ENCODE data around the gene KDM3A. TPM values are rescaled to one million over a fixed set of nuclear protein-coding genes. Genes with fewer than 3 reads are reported as not detected.

Gene KDM3A
- total RNA-seq, 2 donors from 2014 or later = 86.5 to 204 TPM

- Mint-ChIP-seq H3K27ac (no peak overlapping the region), H3K4me3 (no peak overlapping the region), H3K4me1 (no peaks in the 10 kb centered on the region), H3K9me3 (no peaks in the 10 kb centered on the region), H3K36me3 (ENCODE audit: low read depth) (peaks cover 81% of the 10 kb centered on the region), H3K27me3 (no peaks in the 10 kb centered on the region)
- ATAC-seq (replicated peaks) = no peak
Measured at GRCh38 chr2:86507600-86507999, 66.4 kb downstream of the KDM3A start.

GRCh38 chr2:86510436-86510933, 69.3 kb downstream of the KDM3A start:
- no peaks in the 10 kb centered on the region for H3K9me3 Mint-ChIP-seq
- H3K4me1 Mint-ChIP-seq = no peaks in the 10 kb centered on the region
- H3K36me3 Mint-ChIP-seq (ENCODE audit: low read depth) = peaks cover 52% of the 10 kb centered on the region
- H3K4me3 Mint-ChIP-seq = no peak overlapping the region
- ATAC-seq (replicated peaks) = no peak
- H3K27me3 Mint-ChIP-seq = no peaks in the 10 kb centered on the region
- no peak overlapping the region for H3K27ac Mint-ChIP-seq

GRCh38 chr2:86512034-86512433, 70.9 kb downstream of the KDM3A start:
- no peak for ATAC-seq (replicated peaks)
- Mint-ChIP-seq H3K4me3 (no peak overlapping the region), H3K27me3 (no peaks in the 10 kb centered on the region), H3K4me1 (no peaks in the 10 kb centered on the region), H3K9me3 (no peaks in the 10 kb centered on the region), H3K36me3 (ENCODE audit: low read depth) (peaks cover 37% of the 10 kb centered on the region), H3K27ac (no peak overlapping the region)

- no peaks in the 10 kb centered on the region for H3K27me3 Mint-ChIP-seq
- peaks cover 28% of the 10 kb centered on the region for H3K36me3 Mint-ChIP-seq (ENCODE audit: low read depth)
- H3K4me1 Mint-ChIP-seq = no peaks in the 10 kb centered on the region
- no peaks in the 10 kb centered on the region for H3K9me3 Mint-ChIP-seq
- no peak for ATAC-seq (replicated peaks)
- no peak overlapping the region for H3K27ac Mint-ChIP-seq
- H3K4me3 Mint-ChIP-seq = no peak overlapping the region
Measured at GRCh38 chr2:86512892-86513291, 71.7 kb downstream of the KDM3A start.

GRCh38 chr2:86513948-86514660, 72.9 kb downstream of the KDM3A start:
- Mint-ChIP-seq H3K36me3 (ENCODE audit: low read depth) (peaks cover 16% of the 10 kb centered on the region), H3K27ac (no peak overlapping the region), H3K4me3 (no peak overlapping the region), H3K27me3 (no peaks in the 10 kb centered on the region), H3K4me1 (no peaks in the 10 kb centered on the region), H3K9me3 (no peaks in the 10 kb centered on the region)
- ATAC-seq (replicated peaks) = no peak

GRCh38 chr2:86518481-86518880, 77.3 kb downstream of the KDM3A start:
- Mint-ChIP-seq H3K36me3 (ENCODE audit: low read depth) (no peaks in the 10 kb centered on the region), H3K4me3 (no peak overlapping the region), H3K27ac (no peak overlapping the region), H3K4me1 (no peaks in the 10 kb centered on the region), H3K9me3 (peaks cover 6% of the 10 kb centered on the region), H3K27me3 (no peaks in the 10 kb centered on the region)
- ATAC-seq (replicated peaks) = no peak

- no peak overlapping the region for H3K27ac Mint-ChIP-seq
- no peaks in the 10 kb centered on the region for H3K36me3 Mint-ChIP-seq (ENCODE audit: low read depth)
- no peak for ATAC-seq (replicated peaks)
- H3K4me1 Mint-ChIP-seq = no peaks in the 10 kb centered on the region
- H3K4me3 Mint-ChIP-seq = no peak overlapping the region
- no peaks in the 10 kb centered on the region for H3K27me3 Mint-ChIP-seq
- peaks cover 6% of the 10 kb centered on the region for H3K9me3 Mint-ChIP-seq
Measured at GRCh38 chr2:86519349-86519748, 78.2 kb downstream of the KDM3A start.

GRCh38 chr2:86520153-86520552, 79.0 kb downstream of the KDM3A start:
- Mint-ChIP-seq H3K27ac (no peak overlapping the region), H3K36me3 (ENCODE audit: low read depth) (peaks cover 2% of the 10 kb centered on the region), H3K4me1 (no peaks in the 10 kb centered on the region), H3K27me3 (no peaks in the 10 kb centered on the region), H3K9me3 (peaks cover 6% of the 10 kb centered on the region), H3K4me3 (no peak overlapping the region)
- no peak for ATAC-seq (replicated peaks)

- Mint-ChIP-seq H3K9me3 (peaks cover 6% of the 10 kb centered on the region), H3K4me3 (no peak overlapping the region), H3K27ac (no peak overlapping the region), H3K4me1 (no peaks in the 10 kb centered on the region), H3K27me3 (no peaks in the 10 kb centered on the region), H3K36me3 (ENCODE audit: low read depth) (peaks cover 19% of the 10 kb centered on the region)
- ATAC-seq (replicated peaks) = no peak
Measured at GRCh38 chr2:86521922-86522321, 80.8 kb downstream of the KDM3A start.

GRCh38 chr2:86522711-86523110, 81.5 kb downstream of the KDM3A start:
- Mint-ChIP-seq H3K27me3 (no peaks in the 10 kb centered on the region), H3K4me3 (no peak overlapping the region), H3K27ac (no peak overlapping the region), H3K4me1 (no peaks in the 10 kb centered on the region), H3K9me3 (peaks cover 6% of the 10 kb centered on the region), H3K36me3 (ENCODE audit: low read depth) (peaks cover 26% of the 10 kb centered on the region)
- no peak for ATAC-seq (replicated peaks)

GRCh38 chr2:86523491-86523890, 82.3 kb downstream of the KDM3A start:
- Mint-ChIP-seq H3K4me3 (no peak overlapping the region), H3K4me1 (no peaks in the 10 kb centered on the region), H3K9me3 (peaks cover 6% of the 10 kb centered on the region), H3K27ac (no peak overlapping the region), H3K36me3 (ENCODE audit: low read depth) (peaks cover 34% of the 10 kb centered on the region), H3K27me3 (no peaks in the 10 kb centered on the region)
- no peak for ATAC-seq (replicated peaks)

- no peaks in the 10 kb centered on the region for H3K4me1 Mint-ChIP-seq
- no peak for ATAC-seq (replicated peaks)
- no peaks in the 10 kb centered on the region for H3K9me3 Mint-ChIP-seq
- no peak overlapping the region for H3K27ac Mint-ChIP-seq
- no peak overlapping the region for H3K4me3 Mint-ChIP-seq
- H3K27me3 Mint-ChIP-seq = no peaks in the 10 kb centered on the region
- H3K36me3 Mint-ChIP-seq (ENCODE audit: low read depth) = peaks cover 43% of the 10 kb centered on the region
Measured at GRCh38 chr2:86525421-86526340, 84.5 kb downstream of the KDM3A start.

GRCh38 chr2:86533589-86533988, 92.4 kb downstream of the KDM3A start:
- H3K9me3 Mint-ChIP-seq = peaks cover 5% of the 10 kb centered on the region
- peaks cover 13% of the 10 kb centered on the region for H3K4me1 Mint-ChIP-seq
- peak overlapping the region; percentile 37 for H3K27ac Mint-ChIP-seq
- no peak for ATAC-seq (replicated peaks)
- peaks cover 8% of the 10 kb centered on the region for H3K36me3 Mint-ChIP-seq (ENCODE audit: low read depth)
- H3K27me3 Mint-ChIP-seq = no peaks in the 10 kb centered on the region
- H3K4me3 Mint-ChIP-seq = no peak overlapping the region

GRCh38 chr2:86541334-86541733, 100.2 kb downstream of the KDM3A start:
- H3K27ac Mint-ChIP-seq = no peak overlapping the region
- H3K27me3 Mint-ChIP-seq = no peaks in the 10 kb centered on the region
- H3K4me3 Mint-ChIP-seq = no peak overlapping the region
- no peaks in the 10 kb centered on the region for H3K4me1 Mint-ChIP-seq
- H3K36me3 Mint-ChIP-seq (ENCODE audit: low read depth) = peaks cover 27% of the 10 kb centered on the region
- no peak for ATAC-seq (replicated peaks)
- no peaks in the 10 kb centered on the region for H3K9me3 Mint-ChIP-seq

All from activated T-helper 17 cell treated with anti-CD3 and anti-CD28 coated beads, Interleukin-2, amount 50 U/mL, for 72 hours (primary cell).